ENCODE results near the gene NADK. TPM values are rescaled to one million over a fixed set of nuclear protein-coding genes. Genes with fewer than 3 reads are reported as not detected.

Gene NADK
- total RNA-seq, 4 donors from 2014 or later = 66.4 to 119 (median 82.7) TPM

- DNase-seq (ENCODE audit: extremely low spot score) = no peak
- intact Hi-C loops (cut with DNase I) = no loop called here
Observed at GRCh38 chr1:1764876-1765470, 13.3 kb downstream of the NADK start.

GRCh38 chr1:1763657-1764621 lies 14.3 kb downstream of the NADK start:
- intact Hi-C loops (cut with DNase I) = no loop called here
- TF ChIP-seq EP300 (IDR thresholded peaks at IDR 0.05) = no peak
- no peak for TF ChIP-seq CTCF (IDR thresholded peaks at IDR 0.05)
- TF ChIP-seq POLR2A (IDR thresholded peaks at IDR 0.05; ENCODE audit: low read depth) = no peak
- TF ChIP-seq POLR2AphosphoS5 (IDR thresholded peaks at IDR 0.05) = no peak
- H3K27ac ChIP-seq (replicated peaks in 1 of 4) = no peak overlapping the region
- peaks cover 4 to 10% (median 7%) of the 10 kb centered on the region in 4 donors for H3K4me1 ChIP-seq
- no peak for DNase-seq (ENCODE audit: extremely low spot score)
- WGBS = 80% methylated on average over 31 of the region's 32 CpGs
- no peaks in the 10 kb centered on the region for H3K9me3 ChIP-seq
- no peaks in the 10 kb centered on the region for H3K27me3 ChIP-seq
- H3K4me3 ChIP-seq = no peak overlapping the region
- peaks cover 41 to 84% (median 75%) of the 10 kb centered on the region in 4 donors for H3K36me3 ChIP-seq

More at GRCh38 chr1:1764876-1765470, 13.3 kb downstream of the NADK start:
- Histone ChIP-seq H3K36me3 (peaks cover 36 to 77% (median 68%) of the 10 kb centered on the region in 4 donors), H3K4me1 (no peaks in the 10 kb centered on the region), H3K27ac (replicated peaks in 1 of 4) (no peak overlapping the region), H3K9me3 (peaks cover 0 to 1% (median 0%) of the 10 kb centered on the region in 4 donors), H3K4me3 (no peak overlapping the region), H3K27me3 (no peaks in the 10 kb centered on the region)
- WGBS = 84% methylated on average over 23 of the region's 23 CpGs
- no peak for TF ChIP-seq EP300 (IDR thresholded peaks at IDR 0.05)
- no peak for TF ChIP-seq POLR2AphosphoS5 (IDR thresholded peaks at IDR 0.05)
- no peak for TF ChIP-seq POLR2A (IDR thresholded peaks at IDR 0.05; ENCODE audit: low read depth)
- no peak for TF ChIP-seq CTCF (IDR thresholded peaks at IDR 0.05)

GRCh38 chr1:1761504-1762376 lies 16.5 kb downstream of the NADK start:
- TF ChIP-seq POLR2A (IDR thresholded peaks at IDR 0.05; ENCODE audit: low read depth) (no peak), EP300 (IDR thresholded peaks at IDR 0.05) (no peak), CTCF (IDR thresholded peaks at IDR 0.05) (no peak), POLR2AphosphoS5 (IDR thresholded peaks at IDR 0.05) (no peak)
- Histone ChIP-seq H3K4me1 (peaks cover 4 to 21% (median 18%) of the 10 kb centered on the region in 4 donors), H3K4me3 (no peak overlapping the region), H3K36me3 (peaks cover 54 to 88% (median 83%) of the 10 kb centered on the region in 4 donors), H3K9me3 (no peaks in the 10 kb centered on the region), H3K27ac (replicated peaks in 1 of 4) (no peak overlapping the region), H3K27me3 (no peaks in the 10 kb centered on the region)
- intact Hi-C loops (cut with DNase I) = no loop called here
- DNase-seq (ENCODE audit: extremely low spot score) = no peak
- 96% methylated on average over 23 of the region's 23 CpGs for WGBS

GRCh38 chr1:1760715-1761114 lies 17.6 kb downstream of the NADK start:
- peaks cover 64 to 97% (median 93%) of the 10 kb centered on the region in 4 donors for H3K36me3 ChIP-seq
- H3K9me3 ChIP-seq = no peaks in the 10 kb centered on the region
- H3K27ac ChIP-seq (replicated peaks in 1 of 4) = no peak overlapping the region
- H3K27me3 ChIP-seq = no peaks in the 10 kb centered on the region
- H3K4me3 ChIP-seq = no peak overlapping the region
- 98% methylated on average over 8 of the region's 10 CpGs for WGBS
- TF ChIP-seq CTCF (IDR thresholded peaks at IDR 0.05) (no peak), POLR2AphosphoS5 (IDR thresholded peaks at IDR 0.05) (no peak), POLR2A (IDR thresholded peaks at IDR 0.05; ENCODE audit: low read depth) (no peak), EP300 (IDR thresholded peaks at IDR 0.05) (no peak)
- H3K4me1 ChIP-seq = peaks cover 4 to 21% (median 18%) of the 10 kb centered on the region in 4 donors
- DNase-seq (ENCODE audit: extremely low spot score) = no peak
- intact Hi-C loops (cut with DNase I) = no loop called here

Measured in esophagus muscularis mucosa (tissue), 4 donors.